Activated B cell treated with CpG ODN at 0.5 μM for 24 hours (primary cell): ENCODE measurements around the gene LRP2. TPM values are rescaled to one million over a fixed set of nuclear protein-coding genes. Genes with fewer than 3 reads are reported as not detected.

Source experiments
- ATAC-seq: fragments of 200-7000 bp; cut with Tn5 transposase; one replicate; pipeline ENCODE4 v1.10.0; 2021; ENCODE audit warnings: low read depth, mild to moderate bottlenecking, moderate library complexity
- CTCF ChIA-PET: fragments of 350-600 bp; sonication (Branson Sonifier 250); formaldehyde crosslinking; loops from one replicate; lab custom pipeline; 2021; ENCODE audit warnings: antibody characterized with exemption; lab: Charles Lee
- POLR2A ChIA-PET: fragments of 350-600 bp; sonication (Branson Sonifier 250); formaldehyde crosslinking; loops from one replicate; lab custom pipeline; 2021; ENCODE audit warnings: antibody characterized with exemption; lab: Charles Lee
- DNase-seq: peaks from one replicate; pipeline ENCODE4 v3.0.0; 2022
- H3K27ac Mint-ChIP-seq: one replicate; pipeline ENCODE4 v1.8.0; 2020; ENCODE audit warnings: mixed read lengths
- H3K27me3 Mint-ChIP-seq: one replicate; pipeline ENCODE4 v1.8.0; 2021; ENCODE audit warnings: mixed read lengths
- H3K36me3 Mint-ChIP-seq: one replicate; pipeline ENCODE4 v1.8.0; 2021; ENCODE audit warnings: low read depth, mixed read lengths
- H3K4me1 Mint-ChIP-seq: one replicate; pipeline ENCODE4 v1.8.0; 2021; ENCODE audit warnings: mixed read lengths
- H3K4me3 Mint-ChIP-seq: one replicate; pipeline ENCODE4 v1.8.0; 2020; ENCODE audit warnings: mild to moderate bottlenecking, mixed read lengths
- H3K9me3 Mint-ChIP-seq: one replicate; pipeline ENCODE4 v1.8.0; 2020; ENCODE audit warnings: mixed read lengths
- CTCF ChIP-seq: fragments of 200-600 bp; IDR thresholded peaks from one replicate; pipeline ENCODE4 v1.8.0; 2022; ENCODE audit warnings: antibody characterized with exemption, mild to moderate bottlenecking
- intact Hi-C: fragments of 100-400 bp; cut with micrococcal nuclease; formaldehyde crosslinking; loops from one replicate; pipeline ENCODE4 v1.15.1; 2024
- total RNA-seq: library from RNA; stranded (reverse); gene quantifications from 2 replicates; pipeline ENCODE4 v1.2.3, GENCODE V29; 2022

Gene LRP2
- total RNA-seq, 1 donor from 2014 or later, result not detected

- CTCF ChIA-PET, result no interaction called here
These were observed 61.5 kb downstream of the LRP2 start for GRCh38 chr2:169300636-169301530.

GRCh38 chr2:169298007-169298406 is 64.3 kb downstream of the LRP2 start:
- H3K36me3 Mint-ChIP-seq, result no peaks in the 10 kb centered on the region
- no peak overlapping the region for H3K4me3 Mint-ChIP-seq
- POLR2A ChIA-PET, result no interaction called here
- H3K27me3 Mint-ChIP-seq, result peaks cover 9% of the 10 kb centered on the region
- H3K27ac Mint-ChIP-seq, result no peak overlapping the region
- no peak for TF ChIP-seq CTCF
- H3K9me3 Mint-ChIP-seq, result no peaks in the 10 kb centered on the region
- intact Hi-C loops, result no loop called here
- CTCF ChIA-PET, result no interaction called here
- ATAC-seq (no peak), DNase-seq (no peak)
- no peaks in the 10 kb centered on the region for H3K4me1 Mint-ChIP-seq

More at GRCh38 chr2:169300636-169301530, 61.5 kb downstream of the LRP2 start:
- H3K36me3 Mint-ChIP-seq, result no peaks in the 10 kb centered on the region
- H3K9me3 Mint-ChIP-seq, result no peaks in the 10 kb centered on the region
- H3K4me1 Mint-ChIP-seq, result no peaks in the 10 kb centered on the region
- no peak for ATAC-seq
- no peak for DNase-seq
- peaks cover 7% of the 10 kb centered on the region for H3K27me3 Mint-ChIP-seq
- H3K27ac Mint-ChIP-seq, result no peak overlapping the region
- no peak overlapping the region for H3K4me3 Mint-ChIP-seq
- intact Hi-C loops, result no loop called here
- POLR2A ChIA-PET, result no interaction called here
- no peak for TF ChIP-seq CTCF

DNA sequence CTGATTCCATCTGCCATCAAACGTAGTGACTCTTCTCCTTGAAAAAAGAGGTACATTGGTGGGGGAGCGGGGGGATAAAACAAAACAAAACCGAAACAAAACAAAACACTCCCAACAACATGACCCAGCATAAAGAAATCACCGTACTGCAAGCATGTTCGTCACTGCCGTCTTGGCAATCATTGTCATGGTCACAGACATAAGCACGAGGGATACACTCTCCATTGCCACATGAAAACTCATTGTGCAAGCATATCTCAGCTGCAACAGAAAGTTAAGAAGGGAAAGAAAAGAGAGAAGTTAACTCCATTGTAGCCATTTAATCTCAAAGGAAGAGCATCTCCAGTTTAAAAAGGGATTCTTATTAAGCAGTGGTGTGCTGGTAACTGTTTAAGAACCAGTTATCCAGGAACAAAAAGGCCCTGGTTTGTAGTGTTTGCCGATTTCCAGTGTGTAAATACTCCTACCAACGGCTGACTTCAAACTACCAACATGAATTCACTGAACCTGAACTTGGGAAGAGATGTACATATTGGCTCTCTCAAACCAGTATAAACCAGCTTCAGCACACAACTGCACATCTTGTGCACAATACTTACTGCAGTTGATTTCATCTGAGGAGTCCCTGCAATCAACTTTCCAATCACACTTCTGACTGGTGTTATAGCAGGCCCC is 68.2 kb downstream of the LRP2 start:
- DNase-seq, result no peak
- ATAC-seq, result no peak
- Mint-ChIP-seq H3K27ac (no peak overlapping the region), H3K4me3 (no peak overlapping the region), H3K9me3 (no peaks in the 10 kb centered on the region), H3K4me1 (no peaks in the 10 kb centered on the region), H3K27me3 (peaks cover 10% of the 10 kb centered on the region), H3K36me3 (no peaks in the 10 kb centered on the region)
- intact Hi-C loops, result no loop called here
- CTCF ChIA-PET, result no interaction called here
- POLR2A ChIA-PET, result no interaction called here
- TF ChIP-seq CTCF, result no peak

- no peak overlapping the region for H3K4me3 Mint-ChIP-seq
- intact Hi-C loops, result no loop called here
- ChIA-PET POLR2A (no interaction called here), CTCF (no interaction called here)
- TF ChIP-seq CTCF, result no peak
- no peak for ATAC-seq
- H3K27me3 Mint-ChIP-seq, result peaks cover 8% of the 10 kb centered on the region
- H3K4me1 Mint-ChIP-seq, result no peaks in the 10 kb centered on the region
- no peaks in the 10 kb centered on the region for H3K36me3 Mint-ChIP-seq
- no peaks in the 10 kb centered on the region for H3K9me3 Mint-ChIP-seq
- no peak for DNase-seq
- no peak overlapping the region for H3K27ac Mint-ChIP-seq
These were observed 70.8 kb downstream of the LRP2 start for GRCh38 chr2:169291517-169291916.

- CTCF ChIA-PET, result no interaction called here
- POLR2A ChIA-PET, result no interaction called here
These were observed 71.9 kb downstream of the LRP2 start for GRCh38 chr2:169290433-169290832.

More at GRCh38 chr2:169290433-169290832, 71.9 kb downstream of the LRP2 start:
- H3K9me3 Mint-ChIP-seq, result no peaks in the 10 kb centered on the region
- H3K36me3 Mint-ChIP-seq, result no peaks in the 10 kb centered on the region
- H3K27ac Mint-ChIP-seq, result no peak overlapping the region
- intact Hi-C loops, result no loop called here
- DNase-seq (no peak), ATAC-seq (no peak)
- H3K27me3 Mint-ChIP-seq, result peaks cover 7% of the 10 kb centered on the region
- no peak for TF ChIP-seq CTCF
- no peak overlapping the region for H3K4me3 Mint-ChIP-seq
- H3K4me1 Mint-ChIP-seq, result no peaks in the 10 kb centered on the region
